VCaP (cell line): ENCODE measurements around the gene BHLHE41.

Source experiments
- H3K27ac ChIP-seq: fragments of 450-650 bp; 2 replicates; pipeline ENCODE4 v1.5.1; 2017
- TF ChIP-seq, protein P1 (sequence below): fragments of 450-650 bp; conservative IDR thresholded peaks from 2 replicates; pipeline ENCODE4 v1.5.1; 2017; ENCODE audit warnings: mild to moderate bottlenecking, moderate library complexity

Gene BHLHE41

DNA sequence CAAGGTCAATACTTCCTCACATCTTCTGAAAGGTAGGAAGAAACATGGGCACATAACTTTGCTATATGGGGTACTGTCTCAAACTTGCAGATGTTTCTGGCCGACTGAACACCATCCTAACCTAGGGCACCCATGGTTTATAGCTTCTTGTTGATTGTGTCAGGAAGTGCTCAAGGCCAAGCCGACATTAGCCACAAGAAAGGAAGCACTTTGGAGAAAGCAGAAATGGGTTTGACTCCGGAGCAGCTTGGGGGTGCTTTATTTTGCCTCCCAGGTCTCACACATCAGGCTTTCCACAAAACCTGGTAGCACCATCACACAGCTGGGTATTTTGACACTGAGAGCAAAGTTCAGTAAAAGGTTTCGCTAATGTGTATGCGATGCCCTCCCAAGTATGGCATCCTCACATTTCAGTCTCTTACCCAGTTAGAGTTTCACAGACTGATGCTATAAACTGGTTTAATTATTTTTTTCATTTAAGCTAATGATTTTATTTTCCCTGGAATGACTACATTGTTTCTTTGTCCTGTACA lies 25.2 kb upstream of the BHLHE41 start:
- H3K27ac ChIP-seq = no peak overlapping the region
- TF ChIP-seq, protein P1, sequence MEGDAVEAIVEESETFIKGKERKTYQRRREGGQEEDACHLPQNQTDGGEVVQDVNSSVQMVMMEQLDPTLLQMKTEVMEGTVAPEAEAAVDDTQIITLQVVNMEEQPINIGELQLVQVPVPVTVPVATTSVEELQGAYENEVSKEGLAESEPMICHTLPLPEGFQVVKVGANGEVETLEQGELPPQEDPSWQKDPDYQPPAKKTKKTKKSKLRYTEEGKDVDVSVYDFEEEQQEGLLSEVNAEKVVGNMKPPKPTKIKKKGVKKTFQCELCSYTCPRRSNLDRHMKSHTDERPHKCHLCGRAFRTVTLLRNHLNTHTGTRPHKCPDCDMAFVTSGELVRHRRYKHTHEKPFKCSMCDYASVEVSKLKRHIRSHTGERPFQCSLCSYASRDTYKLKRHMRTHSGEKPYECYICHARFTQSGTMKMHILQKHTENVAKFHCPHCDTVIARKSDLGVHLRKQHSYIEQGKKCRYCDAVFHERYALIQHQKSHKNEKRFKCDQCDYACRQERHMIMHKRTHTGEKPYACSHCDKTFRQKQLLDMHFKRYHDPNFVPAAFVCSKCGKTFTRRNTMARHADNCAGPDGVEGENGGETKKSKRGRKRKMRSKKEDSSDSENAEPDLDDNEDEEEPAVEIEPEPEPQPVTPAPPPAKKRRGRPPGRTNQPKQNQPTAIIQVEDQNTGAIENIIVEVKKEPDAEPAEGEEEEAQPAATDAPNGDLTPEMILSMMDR = no peak

DNA sequence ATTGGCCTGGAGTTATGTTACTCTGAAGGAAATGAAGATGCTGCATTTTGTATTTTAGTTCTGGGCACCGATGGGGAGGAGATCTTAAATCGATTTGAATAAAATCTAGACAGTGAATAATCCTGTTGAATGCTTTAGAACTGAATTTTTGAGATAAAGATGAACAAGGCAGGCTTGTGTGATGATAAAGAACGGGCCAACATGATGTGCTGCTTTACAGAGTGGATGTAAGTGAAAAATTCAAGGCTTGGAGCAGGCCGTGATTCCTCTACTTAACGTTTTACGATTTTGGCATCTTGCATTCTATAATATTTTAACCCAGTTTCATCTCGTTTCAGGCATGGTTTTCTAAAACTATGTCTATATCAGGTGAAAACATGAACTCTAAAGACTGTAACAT lies 23.5 kb upstream of the BHLHE41 start:
- TF ChIP-seq, protein P1 = no peak
- H3K27ac ChIP-seq = no peak overlapping the region

DNA sequence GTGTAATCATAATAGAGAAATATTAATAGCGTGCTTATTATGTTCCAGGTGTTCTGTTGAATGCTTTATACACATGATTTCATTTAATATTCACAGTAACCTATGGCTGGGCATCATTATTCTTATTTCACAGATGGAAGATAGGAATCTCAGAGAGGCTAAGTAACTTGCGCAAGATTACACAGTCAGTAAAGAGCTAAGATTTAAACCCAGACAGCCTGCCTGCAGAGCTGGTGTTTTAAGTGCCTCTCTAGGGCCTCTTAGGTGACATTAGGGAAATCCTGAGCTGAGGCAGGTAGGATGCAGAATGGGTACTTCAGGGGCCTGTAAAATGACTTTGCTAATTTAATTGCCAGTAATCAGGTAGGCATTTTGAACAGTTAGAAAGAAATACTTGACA lies 18.5 kb upstream of the BHLHE41 start:
- TF ChIP-seq, protein P1 = no peak
- H3K27ac ChIP-seq = no peak overlapping the region

DNA sequence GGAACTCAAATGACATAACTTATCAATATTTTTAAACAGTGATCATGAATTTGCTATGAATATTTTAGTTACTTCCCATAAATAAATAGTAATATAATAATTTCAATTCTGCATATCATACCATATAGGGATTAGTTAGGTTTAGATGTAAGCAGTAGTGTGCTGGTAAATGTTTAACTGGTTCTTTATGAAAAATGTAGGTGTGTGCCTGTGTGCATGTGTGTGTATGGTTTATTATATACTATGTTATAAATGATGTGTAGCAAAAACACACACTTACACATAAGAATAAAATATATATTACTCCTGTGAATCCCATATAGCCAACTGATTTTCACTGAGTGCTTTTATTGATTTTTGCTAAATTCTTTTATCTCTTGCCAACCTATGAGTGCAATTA lies 14.0 kb upstream of the BHLHE41 start:
- H3K27ac ChIP-seq = no peak overlapping the region
- TF ChIP-seq, protein P1 = no peak

DNA sequence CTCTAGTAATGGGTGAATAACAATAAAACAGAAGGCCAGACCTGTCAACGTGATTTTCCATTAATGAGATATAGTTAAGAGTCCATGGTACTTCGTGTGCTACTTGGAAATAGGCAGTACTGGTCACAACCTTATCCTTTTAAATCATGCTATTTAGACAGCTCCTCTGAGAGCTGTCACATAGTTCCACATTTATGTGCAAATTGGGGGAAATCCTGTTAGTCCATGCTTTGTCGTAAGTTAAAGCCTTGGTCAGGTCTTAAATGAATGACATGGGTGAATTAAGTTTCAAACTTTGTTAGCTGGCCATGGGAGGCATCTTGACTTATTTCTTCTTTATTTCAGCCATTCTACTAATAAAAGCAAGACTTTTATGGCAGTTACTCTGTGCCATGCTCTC lies 11.9 kb upstream of the BHLHE41 start:
- TF ChIP-seq, protein P1 = no peak
- no peak overlapping the region for H3K27ac ChIP-seq

DNA sequence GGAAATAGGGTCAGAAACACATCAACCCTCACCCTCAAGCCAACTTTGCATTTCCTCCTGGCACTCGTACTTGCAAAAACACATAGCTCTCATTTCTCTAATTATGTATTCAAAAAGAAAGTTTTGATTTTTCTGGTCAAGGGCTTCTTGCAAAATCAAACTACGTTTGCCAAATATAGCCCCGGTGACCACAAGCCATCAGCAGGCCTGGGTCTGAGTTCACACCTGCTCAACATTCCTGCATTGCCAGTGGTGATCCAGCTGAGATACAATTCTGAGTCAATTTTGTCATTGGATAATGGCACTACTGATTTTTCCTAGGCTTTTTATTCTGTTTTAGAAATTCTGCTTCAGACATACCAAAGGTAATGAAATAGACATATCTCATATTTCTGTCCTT lies 10.7 kb upstream of the BHLHE41 start:
- TF ChIP-seq, protein P1 = no peak

DNA sequence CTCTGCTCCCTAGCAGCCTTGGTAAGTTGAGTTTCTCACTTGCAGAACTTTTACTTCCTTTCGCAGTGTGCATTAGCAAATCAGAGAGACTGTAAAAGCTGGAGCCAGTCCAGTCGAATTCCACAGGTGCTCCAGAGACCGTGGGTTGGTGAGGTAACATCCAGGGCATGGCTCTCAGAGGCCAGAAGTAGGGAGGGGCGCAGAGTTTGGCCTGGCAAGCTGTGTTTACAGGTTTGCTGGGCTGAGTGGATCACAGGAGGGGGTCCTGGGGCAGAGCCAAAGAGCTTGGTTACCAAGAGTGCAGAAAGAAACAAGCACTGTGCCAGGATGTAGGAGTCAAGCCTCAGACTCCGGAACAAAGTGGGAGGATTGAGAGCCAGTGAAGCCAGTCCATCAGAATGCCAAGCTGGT lies 10.2 kb upstream of the BHLHE41 start:
- H3K27ac ChIP-seq = no peak overlapping the region
- TF ChIP-seq, protein P1 = no peak

More for the DNA sequence above, 10.7 kb upstream of the BHLHE41 start:
- no peak overlapping the region for H3K27ac ChIP-seq
